ENCODE results near the gene MLF1.

GRCh38 chr3:158565076-158565475, 5.9 kb upstream of the MLF1 start:
- TF ChIP-seq CTCF (IDR thresholded peaks at IDR 0.05; ENCODE audit: poor library complexity, severe bottlenecking): no peak
- no peak for TF ChIP-seq EZH2 (IDR thresholded peaks at IDR 0.05; ENCODE audit: borderline replicate concordance, insufficient read depth, low read length, poor library complexity, severe bottlenecking)
- TF ChIP-seq RAD21 (conservative IDR thresholded peaks at IDR 0.05): no peak
